Keratinocyte (primary cell): Measurements from ENCODE around the gene ERG. TPM values are rescaled to one million over a fixed set of nuclear protein-coding genes. Genes with fewer than 3 reads are reported as not detected.

ENCODE experiments used
- DNase-seq: peaks from one replicate; pipeline ENCODE4 v3.0.0-alpha.2; 2011; ENCODE audit warnings: low read depth, missing footprints, low spot score
- FAIRE-seq: peaks from 2 replicates; lab custom pipeline; 2011; peaks lifted over from hg19 to GRCh38; lab: Jason Lieb, UNC
- H2AFZ ChIP-seq: 2 replicates; pipeline ENCODE4 v1.6.0; 2012; ENCODE audit warnings: low read length, control low read depth, inconsistent platforms; ENCODE audit not compliant: control insufficient read depth
- H3K27ac ChIP-seq: 2 replicates; pipeline ENCODE4 v1.5.1; 2011; ENCODE audit warnings: low read length; ENCODE audit not compliant: control insufficient read depth, insufficient read depth
- H3K27me3 ChIP-seq: 3 replicates; pipeline ENCODE4 v1.6.0; 2011; ENCODE audit warnings: low read length; ENCODE audit not compliant: control insufficient read depth, insufficient read depth; ENCODE audit errors: extremely low read depth
- H3K36me3 ChIP-seq, 2 experiments: 2 replicates in 1 of 2; 3 replicates in 1 of 2; pipeline ENCODE4 v1.5.1; 2011; ENCODE audit warnings: low read length in 2 of 2, mild to moderate bottlenecking in 1 of 2; ENCODE audit not compliant: control insufficient read depth in 2 of 2, insufficient read depth in 2 of 2; ENCODE audit errors: extremely low read depth in 1 of 2
- H3K4me1 ChIP-seq: 3 replicates; pipeline ENCODE4 v1.5.1; 2011; ENCODE audit warnings: low read length; ENCODE audit not compliant: control insufficient read depth, insufficient read depth; ENCODE audit errors: extremely low read depth
- H3K4me2 ChIP-seq: 3 replicates; pipeline ENCODE4 v1.6.0; 2011; ENCODE audit warnings: low read depth, low read length; ENCODE audit not compliant: control insufficient read depth, insufficient read depth; ENCODE audit errors: extremely low read depth
- H3K4me3 ChIP-seq, 3 experiments: fragments of 200-600 bp in 1 of 3; sonication (generic) in 1 of 3; 2 replicates in 2 of 3; 3 replicates in 1 of 3; pipeline ENCODE4 v1.5.1; 2011 to 2016; ENCODE audit warnings: low read length in 3 of 3, mild to moderate bottlenecking in 3 of 3, control low read depth in 2 of 3, inconsistent platforms in 1 of 3, low read depth in 1 of 3, mixed read lengths in 1 of 3, mixed run types in 1 of 3, moderate library complexity in 1 of 3; ENCODE audit not compliant: control insufficient read depth in 2 of 3, insufficient read depth in 2 of 3; ENCODE audit errors: extremely low read depth in 1 of 3
- H3K79me2 ChIP-seq: 2 replicates; pipeline ENCODE4 v1.6.0; 2012; ENCODE audit warnings: low read length; ENCODE audit not compliant: control insufficient read depth, insufficient read depth
- H3K9ac ChIP-seq: 3 replicates; pipeline ENCODE4 v1.6.0; 2011; ENCODE audit warnings: low read length; ENCODE audit not compliant: control insufficient read depth, insufficient read depth; ENCODE audit errors: extremely low read depth
- H3K9me1 ChIP-seq: 3 replicates; pipeline ENCODE4 v1.6.0; 2011; ENCODE audit warnings: low read length; ENCODE audit not compliant: control insufficient read depth, insufficient read depth; ENCODE audit errors: extremely low read depth
- H3K9me3 ChIP-seq: 2 replicates; pipeline ENCODE4 v1.5.1; 2012; ENCODE audit warnings: low read depth, low read length; ENCODE audit not compliant: control insufficient read depth
- H4K20me1 ChIP-seq: 3 replicates; pipeline ENCODE4 v1.6.0; 2011; ENCODE audit warnings: low read length; ENCODE audit not compliant: control insufficient read depth, insufficient read depth; ENCODE audit errors: extremely low read depth
- CTCF ChIP-seq, 3 experiments: IDR thresholded peaks in 1 of 3; conservative IDR thresholded peaks in 1 of 3; optimal IDR thresholded peaks in 1 of 3; 2 replicates in 2 of 3; 3 replicates in 1 of 3; pipeline versions ENCODE3 to v1.5.1; 2011; ENCODE audit warnings: low read length in 3 of 3, mild to moderate bottlenecking in 3 of 3, moderate library complexity in 2 of 3, control low read depth in 1 of 3, inconsistent platforms in 1 of 3; ENCODE audit not compliant: insufficient read depth in 2 of 3; ENCODE audit errors: extremely low read depth in 1 of 3
- EZH2 ChIP-seq: IDR thresholded peaks from one replicate; pipeline ENCODE4 v1.6.1; 2012; ENCODE audit warnings: inconsistent platforms, mild to moderate bottlenecking, low read length, moderate library complexity
- dilution Hi-C: fragments of 300-500 bp; cut with MboI; formaldehyde crosslinking; loops from one replicate; pipeline ENCODE4 v1.7.0; 2020; ENCODE audit warnings: low sequenced_read_pairs; ENCODE audit not compliant: extremely low pct_ligation_motif_present
- polyA plus RNA-seq, 5 experiments: library from polyadenylated mRNA; depleted of rRNA in 3 of 5; stranded (reverse) in 3 of 5; stranded (forward) in 1 of 5; unstranded in 1 of 5; fragments of >200 nt; gene quantifications; 1 replicate in 1 of 5; 2 replicates in 3 of 5; 3 replicates in 1 of 5; pipeline versions ENCODE4 v1.2.1 to v1.2.3, GENCODE V29; 2011 to 2012; ENCODE audit warnings: missing spikeins in 2 of 5, low read depth in 1 of 5, low replicate concordance in 1 of 5

The ERG gene
- polyA plus RNA-seq, 1 donor (not counting 4 experiments of a cell fraction or from before 2014, with no cell fraction given), result 0.08 TPM

GRCh38 chr21:38400195-38400919 is 97.9 kb downstream of the ERG start:
- H2AFZ ChIP-seq, result no peak overlapping the region
- no peak overlapping the region for H3K4me2 ChIP-seq
- no peaks in the 10 kb centered on the region for H3K9me1 ChIP-seq
- H3K79me2 ChIP-seq, result no peaks in the 10 kb centered on the region
- no peak overlapping the region for H3K9ac ChIP-seq
- no peak overlapping the region for H3K27ac ChIP-seq
- no peaks in the 10 kb centered on the region for H3K36me3 ChIP-seq
- no peak for FAIRE-seq
- no peaks in the 10 kb centered on the region for H3K9me3 ChIP-seq
- no peak for DNase-seq
- TF ChIP-seq CTCF (optimal IDR thresholded peaks at IDR 0.05 in 1 of 3, IDR thresholded peaks at IDR 0.05 in 1 of 3, conservative IDR thresholded peaks at IDR 0.05 in 1 of 3; ENCODE audit: extremely low read depth in 1 of 3, insufficient read depth in 2 of 3, low read length in 3 of 3) (no peak), EZH2 (no peak)
- peaks cover 12% of the 10 kb centered on the region for H3K4me1 ChIP-seq
- no peaks in the 10 kb centered on the region for H4K20me1 ChIP-seq
- dilution Hi-C loops, result no loop called here
- H3K4me3 ChIP-seq, result no peak overlapping the region
- H3K27me3 ChIP-seq, result peaks cover 4% of the 10 kb centered on the region

GRCh38 chr21:38399103-38399502 is 99.2 kb downstream of the ERG start:
- Histone ChIP-seq H3K36me3 (no peaks in the 10 kb centered on the region), H3K79me2 (no peaks in the 10 kb centered on the region), H3K27me3 (peaks cover 4% of the 10 kb centered on the region), H2AFZ (no peak overlapping the region), H3K4me2 (no peak overlapping the region), H3K27ac (no peak overlapping the region), H4K20me1 (no peaks in the 10 kb centered on the region), H3K9ac (no peak overlapping the region), H3K4me1 (peaks cover 12% of the 10 kb centered on the region), H3K9me3 (no peaks in the 10 kb centered on the region), H3K4me3 (no peak overlapping the region), H3K9me1 (no peaks in the 10 kb centered on the region)
- TF ChIP-seq CTCF (optimal IDR thresholded peaks at IDR 0.05 in 1 of 3, IDR thresholded peaks at IDR 0.05 in 1 of 3, conservative IDR thresholded peaks at IDR 0.05 in 1 of 3; ENCODE audit: extremely low read depth in 1 of 3, insufficient read depth in 2 of 3, low read length in 3 of 3), result no peak
- TF ChIP-seq EZH2, result no peak
- dilution Hi-C loops, result no loop called here
- no peak for FAIRE-seq
- no peak for DNase-seq
